Subcutaneous abdominal adipose tissue (tissue), 5 donors: ENCODE results near the gene BCAS3.
A peak's percentile ranks its signal among the peaks of the same experiment; 100 is the strongest.

Experiments
- H3K27ac ChIP-seq: one replicate; pipeline ENCODE4 v1.7.0; 2013; ENCODE audit warnings: low read depth, mild to moderate bottlenecking, inconsistent platforms, low read length, moderate library complexity
- H3K27me3 ChIP-seq, 5 donors: one replicate each; pipeline ENCODE4 v1.7.0; 2013; ENCODE audit warnings: low read length in 5 of 5, inconsistent platforms in 1 of 5; ENCODE audit not compliant: control insufficient read depth in 5 of 5, insufficient read depth in 4 of 5
- H3K36me3 ChIP-seq, 5 donors: one replicate each; pipeline ENCODE4 v1.7.0; 2013; ENCODE audit warnings: low read length in 5 of 5; ENCODE audit not compliant: control insufficient read depth in 5 of 5, insufficient read depth in 5 of 5
- H3K4me1 ChIP-seq, 5 donors: one replicate each; pipeline ENCODE4 v1.7.0; 2013; ENCODE audit warnings: low read length in 5 of 5, mild to moderate bottlenecking in 3 of 5, moderate library complexity in 1 of 5; ENCODE audit not compliant: control insufficient read depth in 5 of 5, insufficient read depth in 5 of 5
- H3K4me3 ChIP-seq, 5 donors: one replicate each; pipeline ENCODE4 v1.7.0; 2013; ENCODE audit warnings: low read length in 5 of 5, low read depth in 1 of 5
- H3K9ac ChIP-seq, 5 donors: one replicate each; pipeline ENCODE4 v1.7.0; 2013; ENCODE audit warnings: low read length in 5 of 5, mild to moderate bottlenecking in 4 of 5, moderate library complexity in 3 of 5
- H3K9me3 ChIP-seq, 5 donors: one replicate each; pipeline ENCODE4 v1.7.0; 2013; ENCODE audit warnings: low read length in 5 of 5; ENCODE audit not compliant: control insufficient read depth in 5 of 5
- donor health status: healthy.
- donor health status: healthy.
- donor health status: healthy.
- donor health status: healthy.
- donor health status: healthy.

BCAS3 gene

DNA sequence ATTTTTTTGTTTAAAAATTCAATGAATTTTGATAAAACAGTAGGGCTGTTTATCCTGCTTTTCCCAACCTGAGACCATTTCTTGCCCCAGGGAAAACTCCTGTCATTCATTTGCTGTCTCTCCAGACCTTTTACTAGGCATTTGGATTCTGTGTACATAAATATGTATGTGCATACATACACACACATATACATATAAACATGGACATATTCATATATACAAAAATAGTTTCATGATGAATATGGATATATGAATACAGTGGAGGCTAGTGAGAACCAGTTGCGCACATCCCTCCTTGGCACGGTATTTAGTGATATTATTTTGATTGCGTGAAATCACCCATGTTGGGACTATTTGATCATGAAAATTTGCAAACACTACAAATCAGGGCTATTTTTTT, 269.9 kb downstream of the BCAS3 start:
- Histone ChIP-seq H3K4me3 (no peak overlapping the region), H3K4me1 (no peaks in the 10 kb centered on the region), H3K9me3 (peaks cover 0 to under 1% (median 0%) of the 10 kb centered on the region in 5 donors)

GRCh38 chr17:60952747-60953146, 275.1 kb downstream of the BCAS3 start:
- peaks cover 0 to 7% (median 0%) of the 10 kb centered on the region in 5 donors for H3K9me3 ChIP-seq
- no peak overlapping the region for H3K27ac ChIP-seq
- no peaks in the 10 kb centered on the region for H3K4me1 ChIP-seq
- no peak overlapping the region for H3K9ac ChIP-seq
- H3K36me3 ChIP-seq, result peaks cover 0 to under 1% (median 0%) of the 10 kb centered on the region in 5 donors
- H3K4me3 ChIP-seq, result no peak overlapping the region
- H3K27me3 ChIP-seq, result no peaks in the 10 kb centered on the region

More for the DNA sequence above, 269.9 kb downstream of the BCAS3 start:
- H3K27ac ChIP-seq, result no peak overlapping the region
- H3K27me3 ChIP-seq, result no peaks in the 10 kb centered on the region
- no peak overlapping the region for H3K9ac ChIP-seq
- H3K36me3 ChIP-seq, result peaks cover 0 to 7% (median 0%) of the 10 kb centered on the region in 5 donors

DNA sequence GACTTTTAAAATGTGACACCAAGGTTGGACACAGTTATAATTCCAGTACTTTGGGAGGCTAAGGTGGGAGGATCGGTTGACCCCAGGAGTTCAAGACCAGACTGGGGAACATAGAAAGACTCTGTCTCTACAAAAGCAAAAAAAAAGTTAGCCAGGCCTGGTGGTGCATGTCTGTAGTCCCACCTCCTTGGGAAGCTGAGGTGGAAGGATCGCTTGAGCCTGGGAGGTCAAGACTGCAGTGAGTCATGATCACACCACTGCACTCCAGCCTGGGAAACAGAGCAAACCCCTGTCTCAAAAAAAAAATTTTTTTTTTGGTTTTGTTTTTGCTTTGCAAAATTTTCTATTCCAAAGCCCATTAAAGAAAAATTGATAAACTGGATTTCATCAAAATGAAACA, 281.4 kb downstream of the BCAS3 start:
- peaks cover 7 to 16% (median 9%) of the 10 kb centered on the region in 5 donors for H3K9me3 ChIP-seq
- H3K4me1 ChIP-seq, result no peaks in the 10 kb centered on the region
- no peak overlapping the region for H3K27ac ChIP-seq
- no peaks in the 10 kb centered on the region for H3K27me3 ChIP-seq
- H3K4me3 ChIP-seq, result no peak overlapping the region
- H3K9ac ChIP-seq, result no peak overlapping the region
- peaks cover 4 to 10% (median 4%) of the 10 kb centered on the region in 5 donors for H3K36me3 ChIP-seq

DNA sequence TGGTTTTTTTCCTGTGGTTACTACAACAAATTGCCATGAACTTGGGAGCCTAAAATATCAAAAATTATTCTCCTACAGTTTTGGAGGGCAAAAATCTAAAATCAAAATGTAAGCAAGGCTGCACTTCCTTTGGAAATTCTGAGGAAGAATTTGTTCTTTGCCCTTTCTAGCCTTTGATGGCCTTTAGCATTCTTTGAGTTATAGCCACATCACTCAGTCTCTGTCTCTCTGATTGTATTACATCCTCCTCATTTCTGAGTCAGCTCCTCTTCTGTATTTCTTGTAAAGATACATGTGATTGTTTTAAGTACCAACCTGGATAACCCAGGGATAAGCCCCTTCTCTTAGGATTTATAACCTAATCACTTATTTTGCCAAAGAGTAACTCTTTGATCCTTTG, 282.0 kb downstream of the BCAS3 start:
- no peak overlapping the region for H3K4me3 ChIP-seq
- no peak overlapping the region for H3K27ac ChIP-seq
- H3K36me3 ChIP-seq, result peaks cover 4 to 10% (median 4%) of the 10 kb centered on the region in 5 donors
- no peaks in the 10 kb centered on the region for H3K4me1 ChIP-seq
- no peak overlapping the region for H3K9ac ChIP-seq
- H3K27me3 ChIP-seq, result no peaks in the 10 kb centered on the region
- peaks cover 7 to 22% (median 9%) of the 10 kb centered on the region in 5 donors for H3K9me3 ChIP-seq

DNA sequence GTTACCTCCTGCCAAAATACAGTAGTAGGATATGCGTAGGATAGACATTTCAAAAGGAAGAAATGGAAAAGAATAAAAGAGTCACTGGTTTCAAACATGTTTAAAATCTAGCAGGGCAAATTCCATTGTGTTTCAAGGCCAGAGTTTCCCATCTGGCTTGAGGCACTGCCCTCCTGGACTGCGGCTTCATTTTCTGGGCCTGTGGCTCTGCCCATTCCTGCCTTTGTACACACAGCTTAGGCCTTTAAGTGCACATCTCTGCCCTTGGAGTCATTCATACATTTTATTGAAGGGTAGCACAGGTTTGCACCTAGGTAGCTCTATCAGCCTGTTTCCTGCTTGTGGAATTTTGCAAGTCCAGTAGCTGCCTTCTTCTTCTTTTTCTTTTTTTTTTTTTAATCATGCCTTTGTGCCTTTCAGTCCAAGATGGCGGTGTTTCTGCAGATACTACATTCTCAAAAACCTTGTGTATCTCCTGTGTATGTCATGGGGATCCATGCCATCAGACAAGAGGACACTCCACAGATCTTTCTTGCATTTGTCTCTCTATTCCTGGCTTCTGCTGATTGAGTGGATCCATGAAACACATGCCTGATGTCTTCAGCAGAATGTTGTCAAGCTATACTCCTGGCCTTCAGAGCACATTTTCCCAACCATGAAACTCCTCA, 282.9 kb downstream of the BCAS3 start:
- no peaks in the 10 kb centered on the region for H3K27me3 ChIP-seq
- no peak overlapping the region for H3K9ac ChIP-seq
- H3K4me3 ChIP-seq, result peak overlapping the region in 1 of 5 donors; percentile 7
- peaks cover 7 to 22% (median 9%) of the 10 kb centered on the region in 5 donors for H3K9me3 ChIP-seq
- H3K36me3 ChIP-seq, result peaks cover 4 to 10% (median 4%) of the 10 kb centered on the region in 5 donors
- H3K4me1 ChIP-seq, result no peaks in the 10 kb centered on the region
- H3K27ac ChIP-seq, result no peak overlapping the region

DNA sequence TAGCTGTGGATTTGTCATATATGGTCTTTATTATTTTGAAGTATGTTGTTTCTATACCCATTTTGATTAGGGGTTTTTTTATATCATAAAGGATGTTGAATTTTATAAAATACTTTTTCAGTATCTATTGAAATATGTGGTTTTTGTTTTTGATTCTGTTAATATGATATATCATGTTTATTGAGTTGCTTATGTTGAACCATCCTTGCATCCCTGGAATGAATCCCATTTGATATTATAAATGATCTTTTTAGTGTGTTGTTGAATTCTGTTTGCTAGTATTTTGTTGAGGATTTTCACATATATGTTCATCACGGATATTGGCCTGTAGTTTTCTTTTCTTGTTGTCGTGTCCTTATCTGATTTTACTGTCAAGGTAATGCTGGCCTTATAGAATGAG, 286.5 kb downstream of the BCAS3 start:
- H3K9ac ChIP-seq, result no peak overlapping the region

DNA sequence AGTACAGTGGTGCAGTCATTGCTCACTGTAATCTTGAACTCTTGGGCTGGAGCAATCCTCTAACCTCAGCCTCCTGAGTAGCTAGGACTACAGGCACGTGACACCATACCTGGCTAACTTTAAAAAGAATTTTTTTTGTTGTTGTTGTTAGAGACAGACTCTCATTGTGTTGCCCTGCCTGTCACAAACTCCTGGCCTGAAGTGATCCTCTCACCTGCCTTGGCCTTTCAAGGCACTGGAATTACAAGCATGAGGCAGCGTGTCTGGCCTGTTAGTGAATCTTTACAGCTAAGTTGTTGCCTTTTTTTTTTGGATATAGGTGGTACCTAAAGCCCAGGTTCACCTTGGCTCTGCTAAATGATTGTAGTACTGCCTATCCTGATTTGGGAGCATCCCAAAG, 290.6 kb downstream of the BCAS3 start:
- H3K4me1 ChIP-seq, result peaks cover 0 to 4% (median 3%) of the 10 kb centered on the region in 5 donors
- H3K9ac ChIP-seq, result no peak overlapping the region
- peaks cover 2 to 16% (median 12%) of the 10 kb centered on the region in 5 donors for H3K9me3 ChIP-seq
- no peaks in the 10 kb centered on the region for H3K27me3 ChIP-seq
- no peak overlapping the region for H3K4me3 ChIP-seq
- no peak overlapping the region for H3K27ac ChIP-seq
- no peaks in the 10 kb centered on the region for H3K36me3 ChIP-seq

More for the DNA sequence above, 286.5 kb downstream of the BCAS3 start:
- peaks cover 7 to 28% (median 20%) of the 10 kb centered on the region in 5 donors for H3K9me3 ChIP-seq
- H3K36me3 ChIP-seq, result peaks cover 4 to 10% (median 4%) of the 10 kb centered on the region in 5 donors
- H3K4me1 ChIP-seq, result no peaks in the 10 kb centered on the region
- H3K27ac ChIP-seq, result no peak overlapping the region
- no peaks in the 10 kb centered on the region for H3K27me3 ChIP-seq
- no peak overlapping the region for H3K4me3 ChIP-seq

DNA sequence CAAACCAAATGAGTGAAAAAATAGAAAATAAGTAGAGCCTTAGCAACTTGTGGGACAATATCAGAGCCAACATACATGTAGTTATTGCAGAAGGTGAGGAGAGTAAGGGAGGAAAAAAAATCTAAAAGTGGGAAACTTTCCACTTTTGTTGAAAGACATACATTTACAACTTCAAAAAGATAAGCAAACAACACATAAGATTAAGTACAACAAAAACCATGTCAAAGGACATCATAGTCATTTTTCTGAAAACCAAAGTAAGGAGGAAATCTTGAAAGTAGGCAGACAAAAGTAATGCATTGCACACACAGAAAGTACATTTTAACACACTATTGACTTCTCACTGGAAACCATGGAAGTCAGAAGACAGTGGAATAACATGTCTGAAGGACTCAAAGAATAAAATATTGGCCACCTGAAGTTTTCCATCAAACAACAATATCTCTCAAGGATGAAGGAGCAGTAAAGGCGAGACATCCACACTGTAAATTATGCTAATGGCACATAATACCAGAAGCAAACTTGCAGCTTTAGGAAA, 291.9 kb downstream of the BCAS3 start:
- H3K36me3 ChIP-seq, result no peaks in the 10 kb centered on the region
- H3K4me1 ChIP-seq, result peaks cover 0 to 4% (median 3%) of the 10 kb centered on the region in 5 donors
- H3K4me3 ChIP-seq, result no peak overlapping the region
- peaks cover 2 to 12% (median 6%) of the 10 kb centered on the region in 5 donors for H3K9me3 ChIP-seq
- no peaks in the 10 kb centered on the region for H3K27me3 ChIP-seq
- H3K27ac ChIP-seq, result no peak overlapping the region
- H3K9ac ChIP-seq, result no peak overlapping the region

DNA sequence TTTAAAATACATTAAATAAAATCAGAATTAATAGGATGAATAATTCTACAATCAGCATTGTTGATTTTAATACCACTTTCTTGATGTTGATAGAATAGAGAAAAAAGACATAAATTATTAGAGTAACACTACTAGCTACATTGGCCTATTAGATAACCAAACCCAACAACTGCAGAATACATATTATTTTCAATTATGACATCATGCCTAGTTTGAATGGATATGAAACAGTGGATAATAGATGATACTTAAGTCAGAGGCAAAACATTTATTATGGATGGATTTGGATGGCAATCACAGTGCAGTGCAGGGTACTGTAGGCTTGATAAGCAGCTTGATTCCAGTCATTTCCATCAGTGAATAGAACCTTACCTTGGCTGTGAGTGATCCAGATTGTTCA, 293.1 kb downstream of the BCAS3 start:
- H3K27ac ChIP-seq, result no peak overlapping the region
- no peak overlapping the region for H3K4me3 ChIP-seq
- H3K9me3 ChIP-seq, result peaks cover 2 to 12% (median 6%) of the 10 kb centered on the region in 5 donors
- H3K4me1 ChIP-seq, result peaks cover 0 to 4% (median 3%) of the 10 kb centered on the region in 5 donors
- H3K9ac ChIP-seq, result no peak overlapping the region
- no peaks in the 10 kb centered on the region for H3K36me3 ChIP-seq
- no peaks in the 10 kb centered on the region for H3K27me3 ChIP-seq

DNA sequence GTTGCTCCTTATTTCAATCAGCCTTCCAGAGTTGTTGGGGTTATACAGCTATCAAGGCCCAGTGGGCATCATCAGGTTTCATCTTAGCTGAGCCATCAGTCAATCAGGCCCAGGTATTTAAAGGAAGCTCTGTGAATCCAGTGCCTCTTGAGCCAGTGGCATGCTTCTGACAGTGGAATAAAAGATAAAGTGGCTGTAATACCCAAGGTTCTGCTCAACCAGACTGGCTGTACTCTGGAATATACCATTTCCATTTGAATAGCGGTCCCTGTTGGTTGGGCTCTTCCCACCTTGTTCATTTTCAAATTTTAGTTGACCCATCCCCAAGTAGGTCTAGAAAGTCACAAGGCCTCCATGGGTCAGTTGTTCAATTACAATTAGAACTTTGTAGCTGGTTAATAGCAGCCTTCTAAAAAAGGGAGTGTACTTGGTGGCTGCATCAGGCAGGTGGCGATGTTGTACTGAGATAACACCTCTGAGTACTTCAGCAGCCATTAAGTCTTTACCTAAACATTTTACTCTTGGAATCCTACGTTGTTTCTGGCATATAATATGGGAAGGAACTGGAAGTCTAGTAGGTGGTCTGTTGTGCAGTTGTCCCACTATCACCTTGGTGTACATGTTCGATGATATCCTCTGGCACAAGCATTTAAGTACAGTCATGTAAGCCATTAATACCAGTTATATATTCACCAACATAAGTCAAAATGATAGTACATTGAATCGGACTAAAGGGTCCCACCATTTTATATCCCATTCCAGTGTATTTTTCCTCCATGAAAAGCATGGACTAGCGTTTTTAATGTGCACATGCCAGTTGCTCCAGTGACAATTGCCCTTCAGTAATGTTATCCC, 294.1 kb downstream of the BCAS3 start:
- H3K4me1 ChIP-seq, result peaks cover 0 to 4% (median 3%) of the 10 kb centered on the region in 5 donors
- H3K4me3 ChIP-seq, result no peak overlapping the region
- peaks cover 0 to 12% (median 6%) of the 10 kb centered on the region in 5 donors for H3K9me3 ChIP-seq
- H3K27ac ChIP-seq, result no peak overlapping the region
- H3K27me3 ChIP-seq, result no peaks in the 10 kb centered on the region
- H3K9ac ChIP-seq, result no peak overlapping the region
- H3K36me3 ChIP-seq, result no peaks in the 10 kb centered on the region
